GM19238 (cell line): ENCODE measurements around the gene KYNU.
"Not testable (repeated sequence)": the region's sequence is repeated elsewhere in the genome, so short reads cannot be mapped to it uniquely, and the experiment has no call there.

ENCODE experiments used
- DNase-seq: peaks from one replicate; pipeline ENCODE4 v3.0.0; 2011; ENCODE audit warnings: low spot score; ENCODE audit not compliant: insufficient read length

KYNU gene

GRCh38 chr2:142877216-142877838 is at the start of gene KYNU:
Gene KYNU, plus strand, starts transcription at chr2:142877664. Its CDS starts 7,704 bp downstream, at chr2:142885368.
- no peak for DNase-seq

- no peak for DNase-seq
These were observed 43.4 kb upstream of the KYNU start for GRCh38 chr2:142834021-142834420.

GRCh38 chr2:142840436-142840835 is 37.0 kb upstream of the KYNU start:
- DNase-seq, result no peak

- DNase-seq, result no peak
These were observed 35.7 kb upstream of the KYNU start for GRCh38 chr2:142841788-142842187.

- DNase-seq, result no peak
These were observed 35.1 kb upstream of the KYNU start for GRCh38 chr2:142842369-142842768.

- DNase-seq, result no peak
These were observed 33.7 kb upstream of the KYNU start for GRCh38 chr2:142843731-142844130.

GRCh38 chr2:142848023-142848606 is 29.3 kb upstream of the KYNU start:
- no peak for DNase-seq

GRCh38 chr2:142849820-142850219 is 27.6 kb upstream of the KYNU start:
- DNase-seq, result no peak

- DNase-seq, result no peak
These were observed 23.6 kb upstream of the KYNU start for GRCh38 chr2:142853912-142854311.

GRCh38 chr2:142857256-142858164 is 20.0 kb upstream of the KYNU start:
- DNase-seq, result no peak

DNA sequence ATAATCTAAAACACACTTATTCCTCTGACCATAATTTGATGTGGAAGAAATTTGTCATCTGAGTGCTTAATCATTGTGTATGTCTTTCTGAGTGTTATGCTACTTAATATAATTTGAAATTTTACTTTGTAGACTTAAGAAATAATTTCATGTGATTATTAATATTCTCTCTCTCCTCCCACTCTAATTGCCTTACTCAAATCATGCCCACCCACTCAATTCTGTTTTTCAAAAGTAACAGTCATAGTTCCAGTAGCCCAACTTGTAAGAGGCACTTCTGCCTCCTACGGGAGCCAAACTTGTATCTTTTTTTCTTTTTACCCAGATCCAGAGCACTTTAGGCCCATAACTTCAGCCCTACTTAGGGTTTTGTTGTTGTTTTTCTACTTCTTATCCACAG is 18.5 kb upstream of the KYNU start:
- DNase-seq, result no peak

GRCh38 chr2:142862299-142862698 is 15.2 kb upstream of the KYNU start:
- DNase-seq, result no peak

- DNase-seq, result no peak
These were observed 14.6 kb upstream of the KYNU start for GRCh38 chr2:142862847-142863246.

DNA sequence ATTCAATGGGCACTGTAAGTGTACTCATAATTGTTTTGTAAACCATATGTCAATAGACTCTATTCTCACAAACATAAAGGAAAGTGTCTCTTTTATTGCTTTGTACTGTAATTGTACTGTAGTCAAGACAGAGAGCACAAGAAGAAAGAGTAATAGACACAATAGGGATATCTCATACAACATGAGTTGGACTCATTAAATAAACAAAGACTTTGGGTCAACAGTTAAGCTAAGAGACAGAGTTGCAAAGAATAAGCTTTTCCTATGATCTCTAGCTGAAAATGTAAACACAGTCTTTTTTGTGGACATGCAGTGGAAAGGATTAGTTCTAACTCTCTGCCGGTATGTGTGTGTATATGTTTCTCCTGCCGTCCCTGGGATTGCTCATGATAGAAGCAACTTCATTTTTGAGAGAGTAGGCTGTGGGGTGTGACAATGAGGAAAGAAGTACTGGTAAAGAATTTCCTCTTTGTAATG is 13.9 kb upstream of the KYNU start:
- DNase-seq, result no peak

GRCh38 chr2:142864605-142865004 is 12.9 kb upstream of the KYNU start:
- not testable (repeated sequence) for DNase-seq

DNA sequence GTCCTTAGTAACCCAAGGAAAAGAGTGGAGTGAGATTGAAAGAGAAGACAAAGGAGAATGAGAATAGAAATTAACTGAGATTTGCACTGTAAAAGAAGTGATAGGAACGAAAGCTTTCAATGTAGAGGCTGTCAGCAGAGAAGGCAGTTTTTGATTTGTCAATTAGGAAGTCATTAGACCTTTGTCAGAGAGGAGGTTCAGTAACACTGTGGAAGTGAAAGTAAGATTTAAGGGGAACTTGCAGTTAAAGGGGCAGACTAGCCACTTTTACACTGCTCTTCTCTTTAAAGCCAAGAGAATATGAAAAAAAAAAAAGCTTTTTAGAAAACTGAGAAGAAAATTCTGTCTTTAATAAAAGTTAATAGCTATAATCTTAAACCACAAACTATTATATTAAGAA is 11.5 kb upstream of the KYNU start:
- DNase-seq, result peak; percentile 11

DNA sequence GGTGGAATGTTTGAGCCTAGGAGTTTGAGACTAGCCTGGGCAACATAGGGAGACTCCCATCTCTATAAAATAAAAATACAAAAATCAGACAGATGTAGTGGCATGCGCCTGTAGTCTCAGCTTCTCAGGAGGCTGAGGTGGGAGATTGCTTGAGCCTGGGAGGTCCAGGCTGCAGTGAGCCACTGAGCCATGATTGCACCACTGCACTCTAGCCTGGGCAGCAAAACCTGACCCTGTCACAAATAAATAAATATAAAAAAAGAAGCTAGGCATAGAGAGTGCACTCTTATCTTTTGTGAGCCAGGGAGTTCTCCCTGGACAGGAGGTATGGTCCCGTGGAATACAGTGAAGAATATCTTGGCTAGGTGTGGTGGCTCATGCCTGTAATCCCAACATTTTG is 11.0 kb upstream of the KYNU start:
- DNase-seq, result no peak

DNA sequence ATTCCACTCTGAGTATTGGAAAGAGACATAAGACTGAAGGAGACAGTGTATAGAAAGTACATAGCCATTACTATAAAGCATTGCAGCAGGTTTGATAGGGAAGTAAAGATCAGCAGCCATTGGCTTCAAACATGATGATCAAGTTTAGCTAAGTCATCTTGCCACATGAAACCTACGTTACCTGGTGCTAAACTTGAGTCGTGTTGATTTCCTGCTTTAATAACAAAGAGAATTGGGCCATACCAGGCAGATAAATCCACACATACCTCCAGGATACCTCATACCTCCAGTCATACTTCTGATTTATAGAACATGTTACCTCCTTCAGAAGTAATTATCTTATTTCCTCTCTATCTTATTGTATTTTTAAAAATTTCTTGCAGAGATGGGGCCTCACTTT is 10.3 kb upstream of the KYNU start:
- DNase-seq, result no peak

DNA sequence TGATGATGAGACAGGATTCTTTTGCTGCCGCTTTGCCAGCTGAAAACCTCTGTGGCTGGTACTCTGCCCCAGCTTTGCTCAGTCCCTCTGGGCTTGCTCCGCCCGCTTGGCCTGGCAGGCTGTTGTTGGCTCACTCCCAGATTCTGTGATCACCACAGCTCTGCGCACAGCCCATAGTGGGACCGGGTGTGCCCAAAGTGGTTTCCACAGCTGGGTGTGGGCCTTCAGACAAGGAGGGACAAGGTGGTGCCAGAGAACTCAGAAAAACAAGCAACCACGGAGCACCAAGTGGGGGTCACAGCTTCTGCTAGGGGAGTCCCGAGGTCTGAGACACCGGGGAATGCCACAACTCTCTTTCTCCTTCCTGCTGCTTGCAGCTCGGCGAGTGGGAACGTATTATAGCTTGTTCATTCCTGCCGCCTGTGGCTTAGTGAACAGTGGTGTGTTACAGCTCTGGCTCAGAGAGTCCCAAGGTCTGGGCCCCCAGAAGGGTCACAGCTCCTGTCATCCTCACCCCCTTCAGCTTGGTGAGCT is 9.2 kb upstream of the KYNU start:
- DNase-seq, result no peak

DNA sequence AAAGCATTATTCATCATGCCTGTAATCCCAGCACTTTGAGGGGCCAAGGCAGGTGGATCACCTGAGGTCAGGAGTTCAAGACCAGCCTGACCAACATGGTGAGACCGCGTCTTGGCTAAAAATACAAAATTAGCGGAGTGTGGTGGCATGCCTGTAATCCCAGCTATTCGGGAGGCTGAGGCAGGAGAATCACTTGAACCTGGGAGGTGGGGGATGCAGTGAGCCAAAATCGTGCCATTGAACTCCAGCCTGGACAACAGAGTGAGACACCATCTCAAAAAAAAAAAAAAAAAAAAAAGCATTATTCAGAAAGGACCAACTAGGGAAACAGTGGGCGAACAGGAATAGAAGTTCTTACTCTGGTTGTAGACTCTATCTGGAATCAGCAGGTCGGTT is 8.4 kb upstream of the KYNU start:
- not testable (repeated sequence) for DNase-seq

- no peak for DNase-seq
These were observed 7.9 kb upstream of the KYNU start for GRCh38 chr2:142869461-142870106.

DNA sequence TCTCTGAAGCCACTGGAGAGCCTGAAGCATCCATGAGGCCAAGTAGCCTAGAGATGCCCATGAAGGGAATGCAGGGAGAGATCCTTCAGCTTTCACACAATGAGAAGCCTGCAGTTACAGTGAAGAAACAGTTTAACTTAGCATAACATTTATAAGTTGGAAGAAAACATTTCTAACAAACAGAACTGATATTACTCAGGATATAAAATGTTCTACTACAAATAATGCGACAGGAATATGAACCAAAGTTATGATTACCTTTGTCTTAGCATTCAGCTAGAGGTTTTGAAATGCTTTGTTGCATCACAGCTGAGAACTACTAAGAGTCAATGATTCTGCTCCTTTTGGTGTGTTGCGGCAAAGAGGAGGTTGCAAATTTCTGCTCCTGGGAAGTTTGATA is 6.9 kb upstream of the KYNU start:
- no peak for DNase-seq
